GM21390 (cell line): ENCODE results near the gene ASIC2.

Experiments used
- ATAC-seq: cut with Tn5 transposase; IDR thresholded peaks from one replicate; pipeline ENCODE4 v1.9.1; 2021; ENCODE audit not compliant: unreplicated experiment

Gene ASIC2

GRCh38 chr17:33033176-33033575 lies 259.9 kb downstream of the ASIC2 start:
- no peak for ATAC-seq

DNA sequence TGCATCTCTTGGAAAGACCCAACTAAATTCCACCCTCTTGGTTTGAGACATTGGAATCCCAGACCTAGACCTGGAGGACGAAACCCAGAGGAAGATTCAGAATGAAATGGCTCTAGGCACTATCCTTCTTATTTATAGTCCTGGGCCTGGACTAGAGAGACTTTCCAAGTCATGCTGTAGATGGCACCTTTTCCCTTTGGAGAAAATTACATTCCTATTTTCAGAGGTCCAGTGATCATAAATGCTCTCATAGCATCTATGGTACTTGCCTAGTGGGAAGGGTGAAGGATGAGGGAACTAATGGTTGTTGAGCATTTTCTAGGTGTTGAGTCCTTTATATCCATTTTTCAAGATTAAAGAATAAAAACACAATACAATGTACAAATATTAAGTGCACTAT lies 264.3 kb downstream of the ASIC2 start:
- no peak for ATAC-seq

GRCh38 chr17:33028061-33028460 lies 265.0 kb downstream of the ASIC2 start:
- no peak for ATAC-seq

- ATAC-seq: no peak
Measured at GRCh38 chr17:33024688-33025486, 268.2 kb downstream of the ASIC2 start.

DNA sequence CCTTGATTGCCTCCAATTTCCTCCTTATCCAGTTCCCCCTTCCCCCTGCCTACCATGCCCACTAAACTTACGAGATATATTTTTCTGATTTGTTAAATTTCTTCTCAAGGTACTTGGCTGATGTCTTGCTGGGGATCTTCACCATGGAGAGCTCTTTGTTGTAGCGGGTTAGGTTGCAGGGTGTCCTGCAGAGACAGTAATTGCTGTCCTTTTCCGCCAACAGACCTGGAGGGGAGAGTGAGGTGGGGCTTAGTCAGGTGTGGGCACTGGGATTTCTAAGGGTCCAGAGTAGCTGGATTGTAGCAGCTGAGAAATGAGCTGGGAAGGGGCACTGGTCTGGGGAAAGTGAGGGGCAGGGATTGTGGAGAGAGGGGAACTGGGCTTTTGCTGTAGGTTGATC lies 269.3 kb downstream of the ASIC2 start:
- ATAC-seq: no peak

DNA sequence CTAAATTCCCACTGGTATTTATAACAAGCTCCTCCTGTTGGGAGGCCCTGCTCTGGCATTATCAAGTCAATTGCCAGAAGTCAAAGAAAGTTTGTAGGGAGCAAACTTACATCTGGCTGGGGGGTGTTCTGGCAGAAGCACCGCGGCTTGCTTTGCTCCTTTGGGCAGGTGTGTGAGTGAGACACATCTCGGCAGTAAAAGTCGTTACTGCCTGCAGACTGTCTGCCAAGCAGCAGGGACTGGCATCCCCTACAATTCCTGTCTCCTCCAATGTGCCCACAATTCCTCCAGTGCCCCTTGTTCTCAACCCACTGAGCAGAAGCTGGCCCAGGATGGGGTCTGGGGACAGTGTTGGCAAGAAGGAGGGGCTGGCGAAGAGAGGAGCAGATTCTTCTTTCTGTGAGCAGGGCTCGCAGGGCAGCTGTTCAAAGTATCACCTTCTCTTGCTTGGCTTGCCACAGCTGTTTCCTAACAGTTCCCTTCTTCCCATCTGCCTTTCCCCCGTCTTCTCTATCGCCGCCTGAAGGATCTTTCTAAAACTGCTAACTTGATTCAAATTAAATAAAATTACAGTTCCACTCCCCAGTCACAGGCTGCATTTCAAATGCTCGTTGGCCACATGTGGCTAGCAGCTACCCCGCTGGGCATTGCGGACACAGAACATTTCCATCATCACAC lies 271.2 kb downstream of the ASIC2 start:
- ATAC-seq: no peak

DNA sequence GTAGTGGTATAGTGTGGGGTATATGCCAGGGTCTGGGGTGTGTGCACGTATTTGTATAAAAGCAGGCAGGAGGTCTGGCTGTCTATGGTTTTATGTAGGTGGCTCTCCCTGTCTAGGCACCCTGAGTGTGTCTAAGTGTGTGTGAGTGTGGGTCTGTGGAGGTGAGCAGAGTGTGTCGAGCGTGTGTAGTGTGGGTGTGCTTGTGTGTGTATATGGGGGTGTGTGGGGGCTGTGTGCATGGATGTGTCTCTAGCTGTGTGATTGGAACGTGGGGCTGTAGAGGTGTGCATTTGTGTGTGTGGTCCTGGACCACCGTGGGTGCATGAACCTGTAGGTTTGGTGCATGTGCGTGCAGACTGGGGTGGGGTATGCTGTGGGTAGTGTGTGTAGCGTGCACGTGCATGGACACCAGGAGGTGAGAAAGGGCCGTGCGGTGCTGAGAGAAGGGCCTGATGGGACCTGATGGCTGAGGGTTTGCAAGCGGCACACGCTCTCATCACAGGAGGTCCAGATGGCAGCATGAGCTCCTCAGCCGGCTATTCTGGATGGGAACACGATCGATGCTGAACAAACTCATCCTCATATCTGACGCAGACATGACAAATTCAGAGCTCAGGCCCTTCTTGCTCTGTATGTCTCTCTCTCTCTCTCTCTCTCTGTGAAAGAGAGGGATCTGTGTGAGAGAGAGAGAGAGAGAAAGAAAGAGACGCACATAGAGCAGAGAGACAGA lies 273.8 kb downstream of the ASIC2 start:
- ATAC-seq: no peak

- no peak for ATAC-seq
Measured at GRCh38 chr17:33017366-33017765, 275.7 kb downstream of the ASIC2 start.

GRCh38 chr17:33016920-33017319 lies 276.2 kb downstream of the ASIC2 start:
- no peak for ATAC-seq

DNA sequence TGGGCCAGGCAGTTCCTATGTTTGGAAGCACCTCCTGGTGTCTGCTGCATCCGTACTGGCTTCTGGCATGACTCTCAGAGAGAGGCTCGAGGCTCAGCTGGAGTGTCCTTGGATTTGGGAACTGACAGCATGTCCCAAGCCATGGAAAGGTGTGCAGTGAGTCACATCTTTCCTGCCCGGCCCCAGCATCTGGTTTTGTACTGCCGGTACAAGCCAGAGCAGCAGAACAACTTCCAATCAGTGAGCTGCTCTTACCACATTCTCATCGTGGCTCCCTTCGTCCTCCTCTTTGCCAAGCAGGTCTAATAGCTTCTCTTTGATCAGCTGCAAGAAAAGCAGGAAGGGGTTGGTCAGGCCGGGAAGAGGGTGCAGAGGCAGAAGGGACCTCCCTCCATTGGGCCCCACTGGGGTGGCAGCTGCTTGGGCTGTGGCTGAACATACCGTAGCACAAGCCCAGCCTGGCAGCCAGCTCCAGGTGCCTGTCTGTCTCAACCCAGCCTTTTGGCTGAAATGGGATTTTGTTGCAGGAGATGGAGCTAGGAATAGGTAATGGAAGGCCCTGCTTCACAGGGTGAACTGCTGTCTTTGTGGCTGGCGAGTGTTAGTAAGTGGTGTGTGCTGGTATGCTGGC lies 277.3 kb downstream of the ASIC2 start:
- ATAC-seq: no peak

DNA sequence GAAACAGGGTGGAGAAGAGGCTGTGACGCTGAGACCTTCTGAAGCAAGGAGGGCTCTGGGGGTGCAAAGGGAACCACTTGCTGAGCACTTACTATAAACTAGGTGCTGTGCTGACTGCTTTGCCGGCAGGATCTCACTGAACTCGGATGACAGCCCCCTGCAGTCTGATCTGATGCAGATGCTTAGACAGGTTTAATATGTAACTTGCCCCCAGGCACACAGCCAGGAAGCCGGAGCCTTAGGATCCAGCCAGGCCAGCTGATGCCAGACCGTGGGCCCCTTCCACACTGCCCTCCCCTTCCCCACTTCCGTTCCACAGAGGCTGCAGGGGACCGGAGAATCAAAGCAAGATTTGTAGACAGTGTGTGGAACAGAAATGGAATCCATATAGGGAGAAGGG lies 278.3 kb downstream of the ASIC2 start:
- no peak for ATAC-seq

GRCh38 chr17:33013596-33014375 lies 279.3 kb downstream of the ASIC2 start:
- ATAC-seq: no peak

- ATAC-seq: no peak
Measured at GRCh38 chr17:33012522-33013033, 280.5 kb downstream of the ASIC2 start.

DNA sequence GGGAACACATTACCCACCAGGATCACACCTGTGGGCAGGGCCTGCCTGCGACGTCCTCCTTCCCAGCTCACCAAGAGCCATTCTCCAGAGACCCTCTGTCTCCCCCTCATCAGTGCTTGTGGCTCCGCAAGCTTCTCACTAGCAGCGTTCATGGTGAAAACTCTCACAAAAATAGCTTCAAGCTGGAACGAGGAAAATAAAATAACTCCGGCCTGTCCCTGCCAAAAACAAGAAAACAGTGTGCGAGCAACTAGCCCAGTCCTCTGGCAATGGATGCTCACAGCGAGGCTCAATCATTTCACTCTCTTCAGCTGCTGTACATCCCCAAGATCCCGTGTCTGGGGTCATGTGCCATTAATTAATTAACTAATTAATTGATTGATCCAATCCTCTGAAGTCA lies 283.5 kb downstream of the ASIC2 start:
- ATAC-seq: no peak

- no peak for ATAC-seq
Measured at GRCh38 chr17:33007186-33007585, 285.9 kb downstream of the ASIC2 start.

DNA sequence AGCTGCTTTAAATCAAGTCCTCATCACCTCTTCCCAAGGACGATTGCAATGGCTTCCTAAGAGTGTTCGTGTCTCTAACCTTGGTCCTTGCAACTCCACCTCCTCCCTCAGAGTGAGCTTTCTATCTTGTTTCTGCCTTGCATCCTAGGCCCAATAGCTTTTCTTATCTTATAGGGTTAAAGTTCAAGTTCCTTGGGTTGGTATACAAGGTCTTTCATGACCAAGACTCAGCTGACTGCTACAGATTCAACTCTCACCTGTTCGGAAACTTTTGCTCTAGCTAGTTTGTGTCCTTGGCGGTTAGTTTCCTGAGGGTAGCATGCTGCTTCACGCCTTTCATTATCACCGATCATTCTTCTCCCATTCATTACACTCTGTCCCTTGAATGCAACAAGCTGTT lies 290.8 kb downstream of the ASIC2 start:
- no peak for ATAC-seq

- ATAC-seq: no peak
Measured at GRCh38 chr17:32998887-32999228, 294.2 kb downstream of the ASIC2 start.

- no peak for ATAC-seq
Measured at GRCh38 chr17:32998111-32998886, 294.8 kb downstream of the ASIC2 start.

DNA sequence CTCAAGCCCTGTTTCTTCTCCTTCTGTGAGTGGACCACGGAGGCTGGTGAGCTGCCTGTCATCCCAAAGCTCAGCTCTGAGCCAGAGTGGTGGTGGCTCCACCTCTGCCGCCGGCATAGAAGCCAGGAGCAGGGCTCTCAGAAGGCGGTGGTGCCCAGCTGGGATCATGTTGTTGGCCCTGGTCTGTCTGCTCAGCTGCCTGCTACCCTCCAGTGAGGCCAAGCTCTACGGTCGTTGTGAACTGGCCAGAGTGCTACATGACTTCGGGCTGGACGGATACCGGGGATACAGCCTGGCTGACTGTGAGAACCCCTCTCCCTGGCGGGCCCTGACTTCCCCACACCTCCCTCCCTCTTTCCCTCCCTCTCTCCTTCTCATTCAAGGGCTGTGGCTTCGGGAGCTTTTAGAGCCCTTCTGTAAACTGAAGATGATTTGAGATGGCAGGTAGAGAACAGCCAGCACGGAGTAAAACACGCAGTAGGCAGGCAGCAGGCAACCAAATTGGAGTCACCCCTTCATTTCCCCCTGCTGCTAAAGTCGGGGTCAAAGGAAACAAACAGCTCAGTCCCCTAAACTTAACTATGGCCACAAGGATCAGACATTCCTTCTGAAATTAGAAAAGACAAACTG lies 297.6 kb downstream of the ASIC2 start:
- ATAC-seq: no peak
